GM10847 (cell line): ENCODE data around the gene NUP214.

Source experiments
- POLR2A ChIP-seq: IDR thresholded peaks from 2 replicates; pipeline ENCODE4 v1.6.1; 2011; ENCODE audit not compliant: insufficient read length; ENCODE audit errors: extremely low read depth

NUP214 gene

DNA sequence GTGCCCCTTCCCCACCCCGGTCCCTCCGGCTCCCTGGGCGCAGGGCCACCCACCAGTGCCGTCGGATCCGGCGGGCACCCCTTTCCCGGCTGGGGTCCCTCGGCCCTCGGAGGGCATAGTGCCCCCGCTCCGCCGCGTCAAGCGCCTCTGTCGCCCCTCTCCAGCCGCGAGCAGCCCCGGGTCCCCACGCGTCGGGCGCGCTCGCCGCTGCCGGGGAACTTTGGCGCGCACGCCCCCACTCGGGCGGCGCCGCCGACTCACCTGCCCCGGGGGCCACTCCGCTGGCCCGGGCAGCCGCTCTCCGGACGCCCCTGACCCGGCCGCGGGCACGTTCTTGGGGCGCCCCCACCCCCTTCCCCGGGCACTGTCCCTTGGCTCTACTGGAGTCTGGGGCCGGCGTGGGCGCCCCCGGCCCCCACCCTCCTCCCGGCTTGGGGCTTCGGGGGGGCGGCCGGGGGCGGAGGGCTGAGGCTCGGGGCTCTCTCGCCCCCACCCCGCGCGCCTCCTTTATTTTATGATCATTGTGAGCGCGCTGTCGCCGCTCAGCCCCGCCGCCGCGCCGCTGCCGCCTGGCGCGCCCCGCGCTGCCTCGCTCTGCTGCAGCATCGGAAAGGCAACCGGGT lies 152.0 kb downstream of the NUP214 start:
- no peak for TF ChIP-seq POLR2A

DNA sequence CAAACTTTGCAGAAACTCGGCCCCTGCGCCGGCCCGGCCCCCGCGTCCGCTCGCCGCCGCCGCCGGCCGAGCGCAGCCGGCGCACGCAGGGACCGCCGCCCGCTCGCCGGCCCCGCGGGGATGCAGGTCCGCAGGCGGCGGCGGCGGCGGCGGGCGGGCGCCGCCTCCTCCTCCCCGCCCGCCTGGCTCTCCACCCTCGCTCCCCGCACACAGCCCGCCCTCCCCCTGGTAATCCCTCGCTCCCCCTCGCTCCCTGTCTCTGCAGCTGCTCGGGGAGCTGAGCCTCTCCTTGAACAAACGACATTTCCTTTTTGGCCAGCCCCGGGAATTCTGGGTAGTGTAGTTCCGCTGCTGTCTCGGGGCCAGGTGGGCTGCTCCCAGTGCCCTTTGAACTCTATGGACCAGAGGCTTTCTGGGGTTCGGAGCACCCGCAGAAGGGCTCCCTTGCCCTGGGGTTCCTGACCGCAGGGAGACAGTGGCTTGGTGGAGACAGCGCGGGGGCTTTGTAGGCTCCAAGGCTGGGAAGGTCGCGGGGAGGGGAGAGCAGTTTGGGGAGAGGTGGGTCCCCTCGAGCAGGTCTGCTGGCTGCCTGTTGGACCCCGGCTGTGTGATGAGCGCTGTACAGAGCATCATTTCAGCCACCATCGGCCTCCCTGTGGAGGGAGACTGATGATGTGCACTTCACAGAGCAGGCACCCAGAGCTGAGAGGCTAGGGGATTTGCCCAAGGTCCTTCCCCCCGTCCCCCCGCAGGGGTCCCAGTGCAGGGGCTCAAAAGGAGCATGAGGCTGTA lies 152.7 kb downstream of the NUP214 start:
- peak; percentile 5 for TF ChIP-seq POLR2A

DNA sequence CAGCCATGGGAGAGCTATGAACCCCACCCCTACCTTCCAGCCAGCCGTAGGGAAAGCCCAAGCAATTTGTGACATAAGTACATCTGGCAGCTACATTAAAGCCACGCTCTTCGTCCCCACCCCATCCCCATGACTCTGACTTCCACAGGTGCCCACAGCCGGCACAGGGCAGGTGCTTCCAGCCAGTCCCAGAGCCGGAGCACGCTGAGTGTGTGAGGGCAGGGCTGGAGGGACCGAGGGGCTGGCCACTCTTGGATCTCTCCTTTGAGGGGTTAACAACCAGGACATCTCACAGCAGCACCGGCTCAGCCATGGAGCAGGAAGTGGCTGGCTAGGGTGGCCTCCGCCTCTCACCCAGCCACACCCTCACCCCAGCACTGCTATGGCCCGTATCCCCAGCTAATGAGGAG lies 153.3 kb downstream of the NUP214 start:
- TF ChIP-seq POLR2A: no peak

DNA sequence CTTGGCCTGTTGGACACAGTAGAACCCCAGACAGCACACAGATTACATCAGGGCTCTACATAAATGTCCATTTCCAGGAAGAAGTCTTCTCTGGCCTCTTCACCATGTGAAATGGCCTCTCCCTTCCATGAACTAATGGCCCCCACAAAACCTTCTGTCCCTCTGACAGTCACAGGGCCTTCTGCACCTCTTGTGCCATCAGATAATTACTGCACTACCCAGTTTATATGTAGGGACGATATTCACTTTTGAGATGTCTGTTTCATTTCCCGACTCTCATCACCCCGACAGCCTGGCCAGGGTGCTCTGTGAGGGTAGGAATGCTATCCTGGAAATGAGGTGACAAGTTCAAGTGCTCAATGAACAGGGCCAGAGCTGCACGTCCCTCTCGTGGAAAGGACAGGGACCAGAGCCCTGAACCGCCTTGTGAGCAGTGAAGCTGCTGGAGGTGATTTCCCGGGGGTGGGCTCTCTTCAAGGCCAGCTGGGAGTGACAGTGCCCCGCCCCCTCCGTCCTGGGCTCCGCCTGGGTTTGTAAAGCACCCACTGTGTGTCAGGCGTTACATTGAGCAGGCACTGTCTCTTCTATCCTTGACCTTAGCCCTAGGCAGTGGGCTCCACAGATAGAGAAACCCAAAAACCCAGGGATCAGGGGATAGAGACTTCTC lies 153.9 kb downstream of the NUP214 start:
- no peak for TF ChIP-seq POLR2A

DNA sequence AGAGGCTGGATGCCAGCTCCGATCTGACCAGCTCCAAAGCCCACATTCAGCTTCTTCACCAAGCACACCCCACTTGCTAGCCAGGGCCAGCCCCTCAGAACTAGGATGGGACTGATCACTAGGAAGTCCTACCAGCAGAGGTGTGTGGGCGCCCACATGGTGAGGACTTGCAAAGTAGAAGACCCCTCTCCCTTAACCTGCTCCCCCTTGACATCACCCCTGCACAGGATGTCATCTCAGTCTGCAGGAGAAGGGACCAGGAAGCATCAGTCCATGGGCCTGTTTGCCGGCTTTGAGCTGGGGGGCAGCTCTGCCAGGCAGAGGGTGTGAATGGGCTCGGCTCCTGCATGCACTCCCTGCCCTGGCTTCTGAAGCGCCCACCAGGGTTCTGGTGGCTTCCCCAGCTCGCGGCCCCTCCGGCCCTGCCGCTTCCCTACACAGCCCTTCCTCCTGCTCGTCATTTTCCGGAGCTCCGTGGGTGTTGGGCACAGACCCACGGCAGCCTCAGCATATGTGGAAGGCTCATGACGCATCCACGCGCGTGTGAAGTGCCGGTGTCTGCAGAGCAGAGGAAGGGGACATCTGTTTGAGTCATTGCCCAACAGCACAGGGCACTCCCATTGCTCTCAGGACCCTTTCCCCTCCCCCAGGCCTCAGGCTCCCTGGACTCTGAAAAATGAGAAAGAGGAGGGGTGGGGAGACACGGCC lies 154.6 kb downstream of the NUP214 start:
- TF ChIP-seq POLR2A: no peak

DNA sequence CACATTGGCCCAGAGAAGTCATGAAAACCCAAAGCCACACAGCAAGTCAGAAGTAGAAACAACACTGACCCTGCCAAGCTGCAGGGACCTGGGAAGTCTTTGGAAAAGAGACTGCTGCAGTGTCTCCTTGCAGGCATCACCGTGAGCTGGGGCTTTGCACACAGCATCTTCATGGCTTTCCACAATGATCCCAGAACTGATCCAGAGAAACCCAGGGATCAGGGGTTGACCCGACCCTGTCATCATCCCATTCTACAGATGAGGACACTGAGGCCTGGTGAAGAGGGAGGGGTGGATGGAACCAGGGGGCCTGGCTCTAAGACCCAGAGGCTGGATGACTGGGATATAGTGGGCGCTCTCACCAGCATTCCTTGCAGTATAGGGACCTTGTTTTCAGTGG lies 155.3 kb downstream of the NUP214 start:
- TF ChIP-seq POLR2A: no peak

DNA sequence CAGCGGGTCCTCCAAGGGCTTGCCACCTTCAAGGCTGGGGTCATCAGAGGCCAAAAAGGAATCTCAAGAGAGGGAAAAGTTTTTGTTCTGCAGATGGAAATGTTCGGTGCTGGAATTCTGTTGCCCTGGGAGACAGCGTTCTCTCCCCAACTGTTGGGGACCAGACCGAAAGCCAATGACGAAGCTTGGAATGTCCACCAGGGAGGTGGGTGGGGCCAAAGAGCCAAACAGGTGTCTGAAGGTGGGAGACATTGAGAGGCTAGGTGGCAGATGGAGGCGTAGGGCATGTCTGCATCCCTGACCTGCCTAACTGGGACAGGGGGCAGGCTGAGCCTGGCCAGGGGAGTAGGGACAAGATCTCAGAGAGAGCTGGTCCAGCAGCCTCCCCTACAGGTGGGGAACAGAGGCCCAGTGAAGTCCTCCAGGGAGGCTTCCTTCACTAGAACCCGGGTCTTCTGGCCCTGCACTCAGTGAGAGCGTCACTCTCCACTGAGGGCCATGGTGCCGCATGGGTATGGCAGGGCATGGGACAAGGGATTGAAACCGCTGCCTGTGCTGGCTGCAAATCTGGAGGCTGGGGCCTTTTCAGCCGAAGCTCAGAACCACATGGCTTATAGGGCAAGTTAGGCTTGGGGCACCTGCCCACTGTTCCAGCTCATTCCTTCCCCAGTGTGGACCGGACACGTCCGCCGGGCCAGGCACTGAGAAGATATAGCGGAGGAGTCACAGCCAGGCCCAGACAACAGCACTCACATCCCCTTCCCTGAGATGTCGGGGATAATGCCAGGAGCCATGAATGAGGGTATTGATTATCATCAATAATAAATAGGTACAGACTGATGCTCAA lies 156.0 kb downstream of the NUP214 start:
- no peak for TF ChIP-seq POLR2A

DNA sequence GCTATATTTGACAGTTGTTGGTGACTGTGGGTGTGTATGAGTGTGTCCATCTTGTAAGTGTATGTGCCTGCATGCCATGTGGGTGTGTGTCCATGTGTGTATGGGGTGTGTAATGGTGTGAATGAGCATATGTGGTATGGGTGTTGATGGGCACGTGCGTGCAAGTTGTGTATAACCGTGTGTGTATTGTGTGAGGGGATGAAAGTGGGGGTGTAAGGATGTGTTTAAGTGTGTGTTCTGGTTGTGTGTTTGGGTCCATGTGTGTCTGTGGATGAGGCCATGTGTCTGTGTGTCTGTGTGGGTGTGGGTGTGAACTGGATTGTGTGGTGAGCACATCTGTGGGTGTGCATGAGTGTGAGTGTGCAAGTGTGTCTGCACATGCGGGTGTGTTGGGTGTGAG lies 156.8 kb downstream of the NUP214 start:
- no peak for TF ChIP-seq POLR2A

DNA sequence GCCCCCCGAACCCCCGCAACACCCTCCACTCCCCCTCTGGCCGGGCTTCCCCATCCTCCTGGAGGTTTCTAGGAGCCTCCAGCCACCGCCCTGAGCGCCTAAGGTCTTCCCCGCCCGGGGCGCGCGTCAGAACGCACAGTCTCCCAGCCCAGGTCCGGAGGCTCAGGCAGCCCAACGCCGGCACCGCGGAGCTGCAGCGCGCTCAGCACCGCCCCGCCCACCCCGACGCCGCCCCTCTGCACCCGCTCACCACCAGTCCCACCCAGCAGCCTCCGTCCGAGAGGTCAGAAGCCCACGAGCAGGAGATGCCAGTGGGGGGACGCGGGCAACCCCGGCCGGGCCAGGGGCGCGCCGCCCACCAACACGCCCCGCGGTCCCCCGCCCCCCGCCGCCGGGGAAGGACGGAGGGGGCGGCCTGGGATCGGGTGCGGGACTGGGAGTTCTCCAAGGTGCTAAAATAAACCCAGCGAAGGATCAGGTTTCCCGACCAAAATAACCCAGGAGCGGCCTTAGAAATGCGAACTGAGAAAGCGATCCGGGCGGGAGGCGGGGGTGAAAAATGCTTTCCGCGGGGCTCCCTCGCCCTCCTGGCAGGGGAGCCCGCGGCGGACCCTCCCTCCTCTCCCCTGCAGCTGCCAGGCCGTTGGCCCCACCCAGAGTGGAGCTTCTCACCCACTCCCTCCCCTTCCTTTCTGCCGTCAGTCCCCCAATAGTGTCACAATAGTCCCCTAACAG lies 157.5 kb downstream of the NUP214 start:
- TF ChIP-seq POLR2A: no peak
